Astrocyte of the cerebellum (primary cell): ENCODE results near the gene POMC.

Source experiments
- DNase-seq: peaks from one replicate; pipeline ENCODE4 v3.0.0-alpha.2; 2011; ENCODE audit warnings: low read depth
- H3K4me3 ChIP-seq: 2 replicates; pipeline ENCODE4 v1.5.1; 2011; ENCODE audit warnings: mild to moderate bottlenecking, low read depth, low read length, moderate library complexity
- CTCF ChIP-seq: IDR thresholded peaks from 2 replicates; pipeline ENCODE4 v1.5.1; 2012; ENCODE audit warnings: low read length, low read depth, moderate library complexity, mild to moderate bottlenecking; ENCODE audit errors: missing control alignments
- in situ Hi-C: cut with HindIII; loops from 2 replicates; pipeline ENCODE4 v1.10.0; 2017; ENCODE audit warnings: low sequenced_read_pairs

The POMC gene

GRCh38 chr2:25204190-25204838, 35.9 kb upstream of the POMC start:
- DNase-seq: no peak
- in situ Hi-C loops: no loop called here
- no peak for TF ChIP-seq CTCF
- H3K4me3 ChIP-seq: no peak overlapping the region

GRCh38 chr2:25202275-25202674, 33.9 kb upstream of the POMC start:
- no peak overlapping the region for H3K4me3 ChIP-seq
- no peak for DNase-seq
- no peak for TF ChIP-seq CTCF
- in situ Hi-C loops: no loop called here

GRCh38 chr2:25201794-25202193, 33.4 kb upstream of the POMC start:
- H3K4me3 ChIP-seq: no peak overlapping the region
- in situ Hi-C loops: no loop called here
- TF ChIP-seq CTCF: no peak
- DNase-seq: no peak

- in situ Hi-C loops: no loop called here
- H3K4me3 ChIP-seq: no peak overlapping the region
- TF ChIP-seq CTCF: peak; percentile 45
These were observed 32.9 kb upstream of the POMC start for GRCh38 chr2:25201265-25201664.

GRCh38 chr2:25198576-25198975, 30.2 kb upstream of the POMC start:
- TF ChIP-seq CTCF: no peak
- no peak overlapping the region for H3K4me3 ChIP-seq
- no peak for DNase-seq
- in situ Hi-C loops: no loop called here

More at GRCh38 chr2:25201265-25201664, 32.9 kb upstream of the POMC start:
- DNase-seq: no peak

GRCh38 chr2:25198209-25198525, 29.8 kb upstream of the POMC start:
- in situ Hi-C loops: no loop called here
- no peak for TF ChIP-seq CTCF

More at GRCh38 chr2:25198209-25198525, 29.8 kb upstream of the POMC start:
- H3K4me3 ChIP-seq: no peak overlapping the region
- no peak for DNase-seq
